Neutrophil (primary cell): ENCODE data around the gene BARHL1.

Experiments used
- H3K27ac ChIP-seq: fragments of 200-600 bp; sonication (generic); 2 replicates; pipeline ENCODE4 v1.5.1; 2016; ENCODE audit warnings: mild to moderate bottlenecking, moderate library complexity
- H3K27me3 ChIP-seq: fragments of 200-600 bp; sonication (generic); 2 replicates; pipeline ENCODE4 v1.6.0; 2016; ENCODE audit warnings: mild to moderate bottlenecking
- H3K36me3 ChIP-seq: fragments of 200-600 bp; sonication (generic); 2 replicates; pipeline ENCODE4 v1.5.1; 2017
- H3K4me1 ChIP-seq, 2 experiments: fragments of 200-600 bp in 1 of 2; sonication (generic) in 1 of 2; 1 replicate in 1 of 2; 2 replicates in 1 of 2; pipeline versions ENCODE4 v1.5.1 to v1.6.1; 2013 to 2016; ENCODE audit warnings: low read depth in 1 of 2, low read length in 1 of 2, mild to moderate bottlenecking in 1 of 2, moderate library complexity in 1 of 2; ENCODE audit not compliant: control insufficient read depth in 1 of 2, insufficient read depth in 1 of 2
- H3K4me3 ChIP-seq, 2 experiments: fragments of 200-600 bp in 1 of 2; sonication (generic) in 1 of 2; 1 replicate in 1 of 2; 2 replicates in 1 of 2; pipeline ENCODE4 v1.5.1; 2013 to 2016; ENCODE audit warnings: low read depth in 1 of 2, low read length in 1 of 2, mild to moderate bottlenecking in 1 of 2, moderate library complexity in 1 of 2
- H3K9me3 ChIP-seq: fragments of 200-600 bp; sonication (generic); 2 replicates; pipeline ENCODE4 v1.5.1; 2016
- TF ChIP-seq, protein P1 (sequence below): fragments of 200-600 bp; sonication (generic); IDR thresholded peaks from 2 replicates; pipeline ENCODE4 v1.5.1; 2016; ENCODE audit warnings: antibody characterized with exemption

BARHL1 gene

DNA sequence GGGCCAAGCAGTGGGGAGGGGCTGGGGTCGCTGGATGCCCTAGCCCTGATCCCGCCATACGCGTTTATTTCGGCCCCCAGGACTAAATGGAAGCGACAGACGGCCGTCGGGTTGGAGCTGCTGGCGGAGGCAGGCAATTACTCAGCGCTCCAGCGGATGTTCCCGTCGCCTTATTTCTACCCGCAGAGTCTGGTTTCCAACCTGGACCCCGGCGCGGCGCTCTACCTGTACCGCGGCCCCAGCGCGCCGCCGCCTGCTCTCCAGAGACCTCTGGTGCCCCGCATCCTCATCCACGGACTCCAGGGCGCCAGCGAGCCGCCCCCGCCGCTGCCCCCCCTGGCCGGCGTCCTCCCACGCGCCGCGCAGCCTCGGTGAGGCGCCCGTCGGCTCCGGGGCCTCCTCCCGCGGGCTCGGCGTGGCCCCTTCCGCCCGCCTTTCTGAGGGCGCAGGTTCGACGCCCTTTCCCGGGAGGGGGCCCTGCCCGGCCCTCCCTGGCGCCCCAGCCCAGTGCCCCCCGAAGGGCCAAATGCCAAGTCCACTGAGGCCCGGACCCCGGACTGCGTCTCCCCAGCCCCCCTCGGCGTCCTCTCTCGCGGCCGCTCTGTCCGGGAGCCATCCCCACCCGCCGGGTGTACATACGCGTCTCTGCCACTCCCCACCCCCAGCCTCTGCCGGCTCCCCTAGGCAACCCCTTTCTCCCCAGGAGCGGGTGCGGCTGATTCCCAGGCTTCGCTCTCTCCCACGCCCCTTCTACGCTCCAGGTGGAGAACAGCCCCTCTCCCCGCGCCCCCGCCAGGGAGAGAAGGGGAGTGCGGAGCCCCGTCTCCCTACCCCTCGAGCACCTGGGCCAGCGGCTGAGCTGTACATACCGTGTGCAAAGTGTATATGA lies 7.0 kb downstream of the BARHL1 start:
- TF ChIP-seq, protein P1, sequence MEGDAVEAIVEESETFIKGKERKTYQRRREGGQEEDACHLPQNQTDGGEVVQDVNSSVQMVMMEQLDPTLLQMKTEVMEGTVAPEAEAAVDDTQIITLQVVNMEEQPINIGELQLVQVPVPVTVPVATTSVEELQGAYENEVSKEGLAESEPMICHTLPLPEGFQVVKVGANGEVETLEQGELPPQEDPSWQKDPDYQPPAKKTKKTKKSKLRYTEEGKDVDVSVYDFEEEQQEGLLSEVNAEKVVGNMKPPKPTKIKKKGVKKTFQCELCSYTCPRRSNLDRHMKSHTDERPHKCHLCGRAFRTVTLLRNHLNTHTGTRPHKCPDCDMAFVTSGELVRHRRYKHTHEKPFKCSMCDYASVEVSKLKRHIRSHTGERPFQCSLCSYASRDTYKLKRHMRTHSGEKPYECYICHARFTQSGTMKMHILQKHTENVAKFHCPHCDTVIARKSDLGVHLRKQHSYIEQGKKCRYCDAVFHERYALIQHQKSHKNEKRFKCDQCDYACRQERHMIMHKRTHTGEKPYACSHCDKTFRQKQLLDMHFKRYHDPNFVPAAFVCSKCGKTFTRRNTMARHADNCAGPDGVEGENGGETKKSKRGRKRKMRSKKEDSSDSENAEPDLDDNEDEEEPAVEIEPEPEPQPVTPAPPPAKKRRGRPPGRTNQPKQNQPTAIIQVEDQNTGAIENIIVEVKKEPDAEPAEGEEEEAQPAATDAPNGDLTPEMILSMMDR, result no peak
- Histone ChIP-seq H3K9me3 (no peaks in the 10 kb centered on the region), H3K27ac (no peak overlapping the region), H3K27me3 (peaks cover 84% of the 10 kb centered on the region), H3K4me1 (no peaks in the 10 kb centered on the region), H3K36me3 (no peaks in the 10 kb centered on the region), H3K4me3 (no peak overlapping the region)

DNA sequence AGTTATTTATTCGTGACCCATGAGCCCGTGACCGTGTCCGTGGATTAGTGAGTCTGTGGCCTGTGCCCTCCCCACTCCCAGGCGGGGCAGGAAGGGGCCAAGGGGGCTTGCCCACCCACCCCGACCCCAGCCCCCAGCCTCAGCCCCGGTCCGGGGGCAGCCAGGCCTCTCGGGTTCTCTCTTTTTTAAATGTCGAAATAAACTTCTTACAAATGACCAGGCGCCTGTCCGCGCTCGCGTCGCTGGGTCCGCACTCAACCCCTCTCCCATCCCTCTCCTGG lies 7.6 kb downstream of the BARHL1 start:
- Histone ChIP-seq H3K36me3 (no peaks in the 10 kb centered on the region), H3K27me3 (peaks cover 78% of the 10 kb centered on the region), H3K9me3 (no peaks in the 10 kb centered on the region), H3K4me1 (no peaks in the 10 kb centered on the region), H3K4me3 (no peak overlapping the region), H3K27ac (no peak overlapping the region)
- TF ChIP-seq, protein P1, result no peak

DNA sequence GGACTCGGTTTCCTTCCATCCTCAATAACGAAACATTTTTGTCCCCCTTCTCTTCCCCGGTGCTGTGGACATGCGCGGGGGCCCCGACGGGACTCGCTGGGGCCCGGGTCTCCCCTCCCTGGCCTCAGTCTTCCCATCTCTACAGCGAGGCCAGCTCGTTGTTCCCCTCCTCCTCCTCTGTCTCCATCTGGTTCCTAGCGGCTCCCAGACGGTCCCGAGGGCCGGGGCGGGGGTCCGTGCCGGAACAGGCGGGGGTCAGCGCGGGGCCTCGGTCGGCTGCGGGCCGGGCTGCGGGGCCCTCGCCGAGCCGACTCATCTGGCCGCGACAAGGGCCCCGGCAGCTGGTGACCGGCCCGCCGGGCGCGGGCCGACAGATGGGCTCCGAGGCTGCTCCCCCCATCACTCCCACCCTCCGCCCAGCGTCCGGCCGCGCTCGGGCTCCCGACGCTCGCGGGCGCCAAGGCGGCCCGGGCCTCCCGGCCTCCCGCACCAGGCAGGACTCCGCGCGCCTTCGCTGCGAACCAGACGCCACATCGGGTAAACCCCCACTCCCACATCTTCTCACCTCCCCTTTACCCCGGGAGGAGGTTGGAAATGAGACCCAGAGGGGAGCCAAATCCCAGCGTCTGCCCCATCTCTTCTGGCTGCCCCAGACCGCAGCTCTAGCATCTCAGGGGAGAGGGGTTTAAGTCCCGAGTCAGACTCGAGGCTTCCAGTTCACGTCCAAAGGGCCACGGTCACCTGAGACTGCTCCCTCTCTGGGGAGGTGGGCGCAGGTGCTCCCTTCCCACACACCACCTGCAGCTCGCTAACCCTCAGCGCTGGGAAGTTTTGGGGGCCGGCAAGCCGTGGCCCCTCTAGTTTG lies 8.1 kb downstream of the BARHL1 start:
- Histone ChIP-seq H3K4me1 (no peaks in the 10 kb centered on the region), H3K27ac (no peak overlapping the region), H3K4me3 (no peak overlapping the region), H3K36me3 (no peaks in the 10 kb centered on the region), H3K9me3 (no peaks in the 10 kb centered on the region), H3K27me3 (peaks cover 72% of the 10 kb centered on the region)
- TF ChIP-seq, protein P1, result no peak

DNA sequence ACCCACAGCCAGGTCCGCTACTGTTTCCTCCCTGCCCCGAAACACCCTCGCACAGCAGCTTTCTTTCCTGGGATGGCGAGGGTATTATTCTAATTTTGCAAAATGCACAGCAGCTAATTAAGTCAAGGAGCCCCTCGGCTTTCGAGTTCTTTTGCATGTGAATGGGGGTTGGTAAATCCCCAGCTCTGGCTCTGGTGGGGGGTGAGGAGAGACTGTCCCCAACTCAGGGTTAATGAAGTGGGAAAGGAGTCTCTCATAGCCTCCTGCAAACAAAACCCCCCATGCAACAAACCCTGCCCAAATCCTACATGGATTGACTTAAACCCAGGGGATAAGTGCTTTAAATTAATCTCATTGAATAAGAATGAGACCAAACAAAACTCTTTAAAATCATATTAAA lies 8.8 kb downstream of the BARHL1 start:
- no peak overlapping the region for H3K4me3 ChIP-seq
- H3K27me3 ChIP-seq, result peaks cover 65% of the 10 kb centered on the region
- H3K27ac ChIP-seq, result no peak overlapping the region
- TF ChIP-seq, protein P1, result no peak
- no peaks in the 10 kb centered on the region for H3K36me3 ChIP-seq
- no peaks in the 10 kb centered on the region for H3K4me1 ChIP-seq
- no peaks in the 10 kb centered on the region for H3K9me3 ChIP-seq

DNA sequence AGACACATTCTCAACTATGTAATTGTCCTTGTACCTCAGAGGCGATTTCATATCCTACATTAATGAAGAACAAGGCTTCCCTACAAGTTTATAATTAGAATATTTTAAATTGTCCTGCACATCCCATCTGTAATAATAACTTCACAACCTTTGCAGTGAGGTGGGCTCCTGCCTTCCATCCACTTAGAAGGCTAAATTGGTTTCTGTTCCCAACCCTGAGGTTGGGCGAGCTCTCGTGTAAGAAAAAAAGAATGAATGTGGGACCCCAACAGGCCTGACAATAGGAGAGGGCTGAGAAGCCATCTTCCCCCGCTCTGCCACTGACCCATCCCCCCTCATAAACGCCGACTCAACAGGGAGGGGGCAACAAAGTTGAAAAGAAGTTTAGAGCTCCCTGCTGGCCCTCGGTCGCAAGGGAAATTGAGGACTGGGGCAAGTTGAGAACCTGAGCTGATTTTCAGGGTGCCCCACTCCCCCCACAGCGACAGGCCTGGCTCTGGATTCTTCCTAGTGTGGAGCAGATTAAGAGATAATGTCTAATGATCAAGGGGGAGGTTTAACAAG lies 9.4 kb downstream of the BARHL1 start:
- Histone ChIP-seq H3K27me3 (peaks cover 60% of the 10 kb centered on the region), H3K4me3 (no peak overlapping the region), H3K36me3 (no peaks in the 10 kb centered on the region), H3K27ac (no peak overlapping the region), H3K4me1 (no peaks in the 10 kb centered on the region), H3K9me3 (no peaks in the 10 kb centered on the region)
- TF ChIP-seq, protein P1, result no peak
